Stimulated activated CD4-positive, alpha-beta T cell treated with anti-CD3 and anti-CD28 coated beads, Interleukin-1b, Interleukin-23, amount 100 ng/mL, for 1 hour (primary cell): ENCODE data around the gene OTUD4.

Source experiments
- DNase-seq, 2 donors: peaks; one replicate each; pipeline ENCODE4 v3.0.0-alpha.2; 2020; ENCODE audit warnings: low read depth in 2 of 2

The OTUD4 gene

GRCh38 chr4:145130788-145131399 is 49.5 kb downstream of the OTUD4 start:
- DNase-seq = no peak

DNA sequence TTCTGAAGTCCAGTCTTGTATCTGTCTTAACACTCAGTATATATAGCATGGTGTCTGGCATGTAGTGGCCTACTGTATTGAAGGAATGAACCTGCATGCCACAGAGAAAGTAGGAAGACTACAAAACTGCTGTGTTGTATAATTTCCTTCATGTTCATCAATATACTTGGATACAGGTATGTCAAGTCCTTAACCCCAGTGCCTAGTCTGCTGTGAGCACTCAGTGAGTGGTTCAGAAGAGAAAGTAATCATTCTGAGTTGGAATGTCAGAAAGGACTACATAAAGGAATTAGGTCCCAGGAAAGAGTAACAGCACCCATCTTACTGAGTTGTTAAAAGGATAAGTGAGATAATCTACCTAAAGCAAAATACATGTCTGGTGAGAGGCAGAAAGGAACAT is 50.3 kb downstream of the OTUD4 start:
- no peak for DNase-seq

DNA sequence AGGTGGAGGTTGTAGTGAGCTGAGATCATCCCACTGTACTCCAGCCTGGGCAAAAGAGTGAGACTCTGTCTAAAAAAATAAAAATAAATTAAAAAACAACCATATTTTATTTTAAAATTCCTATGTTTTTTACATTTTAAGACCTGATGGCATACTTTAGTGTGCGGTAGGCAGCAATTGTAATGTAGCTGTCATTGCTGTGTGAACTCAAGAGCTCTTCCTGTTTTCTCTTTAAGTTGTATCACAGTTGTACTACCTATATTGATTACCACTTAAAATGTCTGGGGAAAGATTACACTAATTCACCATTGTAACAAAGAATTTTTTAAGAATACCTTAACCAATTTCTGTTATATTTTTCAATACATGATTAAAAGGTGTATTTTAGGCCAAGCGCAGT is 55.0 kb downstream of the OTUD4 start:
- no peak for DNase-seq

GRCh38 chr4:145108128-145108527 is 72.3 kb downstream of the OTUD4 start:
- no peak for DNase-seq

GRCh38 chr4:145107126-145107525 is 73.3 kb downstream of the OTUD4 start:
- DNase-seq = no peak

DNA sequence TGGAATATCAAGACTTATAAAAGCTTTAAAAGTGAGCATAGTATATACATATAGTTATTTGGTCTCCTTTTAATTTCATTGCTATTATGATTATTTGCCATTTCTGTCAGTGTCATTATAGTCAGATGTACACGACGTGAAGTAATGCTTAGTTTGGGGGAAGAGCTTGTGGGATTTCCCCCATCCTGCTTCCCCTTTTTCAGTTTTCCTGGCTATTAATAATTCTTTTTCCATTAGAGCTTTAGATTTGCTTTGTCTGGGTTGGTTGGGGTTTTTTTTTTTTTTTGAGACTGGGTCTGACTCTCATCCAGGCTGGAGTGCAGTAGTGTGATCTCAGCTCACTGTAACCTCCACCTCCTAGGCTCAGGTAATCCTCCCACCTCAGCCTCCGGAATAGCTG is 76.9 kb downstream of the OTUD4 start:
- DNase-seq = no peak

GRCh38 chr4:145102619-145103018 is 77.8 kb downstream of the OTUD4 start:
- no peak for DNase-seq

DNA sequence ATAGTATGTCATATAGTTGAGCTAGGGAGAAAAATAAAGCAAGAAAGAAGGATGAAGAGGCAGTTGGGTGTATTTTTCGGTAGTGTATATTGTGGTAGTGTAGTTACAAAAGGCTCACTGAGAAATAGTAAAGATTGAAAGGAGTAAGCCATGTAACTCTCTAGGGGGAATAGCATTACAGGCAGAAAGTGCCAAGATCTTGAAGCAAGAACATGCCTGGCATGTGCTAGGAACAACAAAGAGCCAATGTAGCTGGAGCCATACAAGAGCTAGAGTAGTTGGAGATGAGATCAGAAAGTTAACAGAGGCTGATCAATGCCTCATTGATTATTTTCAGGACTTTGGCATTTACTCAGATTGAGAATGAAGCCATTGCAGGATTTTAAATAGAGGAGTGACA is 79.3 kb downstream of the OTUD4 start:
- no peak for DNase-seq

- no peak for DNase-seq
Observed at GRCh38 chr4:145099653-145100052, 80.7 kb downstream of the OTUD4 start.

GRCh38 chr4:145098675-145099037 is 81.7 kb downstream of the OTUD4 start:
- peak in 1 of 2 donors; percentile 8 for DNase-seq

DNA sequence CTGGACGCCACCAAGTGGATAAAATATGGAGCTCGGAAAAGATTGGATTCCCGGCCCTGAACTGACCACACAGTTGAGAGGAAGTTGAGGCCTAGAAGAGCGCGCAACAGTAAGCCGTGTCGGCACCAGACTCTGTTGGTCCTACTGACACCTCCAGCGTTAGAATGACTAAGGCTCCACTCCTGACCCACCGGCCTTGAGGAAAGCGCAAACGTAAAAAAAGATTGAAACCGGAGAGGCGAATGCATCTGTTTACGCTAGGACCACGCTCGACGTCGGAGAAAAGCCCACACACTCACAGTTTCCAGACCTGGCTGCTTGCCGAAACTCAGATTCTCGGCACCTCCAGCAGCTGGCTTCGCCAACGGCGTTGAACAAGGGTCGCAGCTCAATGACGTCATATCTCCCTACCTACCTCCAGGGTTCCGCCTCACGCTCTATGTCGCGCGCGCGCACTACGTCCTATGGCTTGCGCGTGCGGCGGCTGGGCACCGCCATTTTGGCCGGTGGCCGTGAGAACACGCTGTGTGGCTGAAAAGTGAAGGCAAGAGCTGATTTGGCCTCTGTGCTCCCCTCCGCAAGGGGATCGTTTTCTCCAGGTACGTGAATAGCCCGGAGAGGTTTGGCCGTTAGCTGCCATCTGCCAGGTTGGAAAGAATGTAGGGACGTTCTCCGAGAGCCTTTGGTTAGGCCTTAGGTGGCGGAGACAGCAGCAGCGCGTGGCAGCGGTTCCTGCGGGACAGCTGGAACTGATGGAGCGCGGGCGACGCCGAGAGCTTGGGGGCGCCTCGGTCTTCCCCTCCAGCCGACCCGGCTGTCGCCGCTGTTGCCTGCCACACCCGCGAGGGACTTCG is 82.3 kb downstream of the OTUD4 start, which contains the start of the genes ABCE1 and ANAPC10:
ABCE1 (plus strand) TSS at position 491 of the 854 bp plus-strand sequence. CDS start 6,102 bp downstream, outside the sequence.
ANAPC10 (minus strand) TSS at position 376 of the 854 bp plus-strand sequence. CDS start 2,097 bp downstream, outside the sequence.
- peak; percentile 82 to 85 for DNase-seq

DNA sequence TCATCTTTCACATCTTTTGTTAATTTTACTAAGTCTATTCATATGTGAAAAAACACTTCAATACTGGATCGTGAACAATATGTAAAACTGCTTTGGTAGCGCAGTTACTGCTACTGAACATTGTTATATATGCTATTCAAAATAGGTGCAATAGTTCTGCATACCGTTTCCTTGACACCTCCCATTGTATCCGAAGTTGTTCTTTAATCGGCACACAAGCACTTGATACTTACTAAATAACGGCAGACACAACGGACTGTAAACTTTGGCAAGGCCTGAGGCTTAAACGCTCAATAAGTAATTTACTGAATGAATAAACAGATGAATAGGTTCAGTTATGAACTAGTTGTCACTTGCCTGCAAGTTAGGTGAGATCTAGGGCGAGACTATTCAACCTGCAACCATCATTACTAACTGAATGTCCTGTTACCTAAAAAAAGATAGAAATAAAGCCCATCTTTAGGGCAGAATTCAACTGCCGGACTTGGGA is 83.0 kb downstream of the OTUD4 start:
- no peak for DNase-seq

DNA sequence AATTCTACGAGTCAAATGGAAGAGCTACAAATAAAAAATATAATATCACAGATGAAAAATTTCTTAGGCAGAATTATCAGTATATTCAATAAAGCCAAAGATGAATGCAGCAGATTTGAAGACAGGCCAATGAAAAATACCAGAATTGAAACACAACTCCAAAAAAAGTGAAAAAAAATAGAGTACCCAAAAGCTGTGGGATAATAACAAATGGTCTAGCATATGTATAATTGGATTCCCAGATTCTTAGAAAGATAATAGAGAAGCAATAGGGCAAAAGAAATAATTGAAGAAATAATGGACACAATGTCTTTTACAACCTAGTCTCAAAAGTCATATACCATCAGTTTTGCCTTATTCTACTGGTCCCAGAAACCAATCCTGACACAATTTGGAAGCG is 86.8 kb downstream of the OTUD4 start:
- no peak for DNase-seq

- no peak for DNase-seq
Observed at GRCh38 chr4:145090380-145090779, 90.0 kb downstream of the OTUD4 start.

- no peak for DNase-seq
Observed at GRCh38 chr4:145083891-145084605, 96.3 kb downstream of the OTUD4 start.
